Mucosa of stomach (tissue), 1 donor: ENCODE measurements around the gene HCK.
"Not testable (repeated sequence)": the region's sequence is repeated elsewhere in the genome, so short reads cannot be mapped to it uniquely, and the experiment has no call there.

Source experiments
- H3K27me3 ChIP-seq: one replicate; pipeline ENCODE4 v1.7.0; 2013; ENCODE audit warnings: mild to moderate bottlenecking, low read length; ENCODE audit not compliant: control insufficient read depth, insufficient read depth
- H3K36me3 ChIP-seq: one replicate; pipeline ENCODE4 v1.7.0; 2013; ENCODE audit warnings: low read length; ENCODE audit not compliant: control insufficient read depth, insufficient read depth
- H3K4me1 ChIP-seq: one replicate; pipeline ENCODE4 v1.7.0; 2013; ENCODE audit warnings: mild to moderate bottlenecking, low read length; ENCODE audit not compliant: control insufficient read depth, insufficient read depth
- H3K4me3 ChIP-seq: one replicate; pipeline ENCODE4 v1.7.0; 2013; ENCODE audit warnings: low read length
- H3K9ac ChIP-seq: one replicate; pipeline ENCODE4 v1.7.0; 2013; ENCODE audit warnings: mild to moderate bottlenecking, low read length, moderate library complexity
- H3K9me3 ChIP-seq: one replicate; pipeline ENCODE4 v1.7.0; 2013; ENCODE audit warnings: mild to moderate bottlenecking, low read length, moderate library complexity; ENCODE audit not compliant: control insufficient read depth
- donor health status: Pancreatic carcinoma.

The HCK gene

DNA sequence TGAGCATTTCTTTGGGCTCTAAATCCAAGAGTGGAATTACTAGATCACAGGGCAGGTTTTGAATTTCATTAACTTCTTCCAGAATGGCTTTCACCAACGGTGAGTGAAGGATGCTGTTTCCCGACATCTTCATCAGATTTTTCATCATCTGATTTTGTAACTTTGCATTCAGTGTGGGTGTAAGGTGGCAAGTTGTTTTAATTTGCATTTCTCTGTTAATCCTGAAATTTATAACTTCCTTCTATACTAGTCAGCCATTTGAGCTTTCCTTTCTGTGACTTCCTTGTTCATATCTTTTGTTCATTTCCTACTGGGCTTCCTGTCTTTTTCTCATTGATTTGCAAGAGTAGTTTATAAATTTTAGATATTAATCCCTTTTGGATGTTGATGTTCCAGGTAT, 18.7 kb upstream of the HCK start:
- no peak overlapping the region for H3K9ac ChIP-seq
- H3K36me3 ChIP-seq, result no peaks in the 10 kb centered on the region
- no peaks in the 10 kb centered on the region for H3K9me3 ChIP-seq
- peaks cover 8% of the 10 kb centered on the region for H3K4me1 ChIP-seq
- H3K27me3 ChIP-seq, result peaks cover 13% of the 10 kb centered on the region
- no peak overlapping the region for H3K4me3 ChIP-seq

DNA sequence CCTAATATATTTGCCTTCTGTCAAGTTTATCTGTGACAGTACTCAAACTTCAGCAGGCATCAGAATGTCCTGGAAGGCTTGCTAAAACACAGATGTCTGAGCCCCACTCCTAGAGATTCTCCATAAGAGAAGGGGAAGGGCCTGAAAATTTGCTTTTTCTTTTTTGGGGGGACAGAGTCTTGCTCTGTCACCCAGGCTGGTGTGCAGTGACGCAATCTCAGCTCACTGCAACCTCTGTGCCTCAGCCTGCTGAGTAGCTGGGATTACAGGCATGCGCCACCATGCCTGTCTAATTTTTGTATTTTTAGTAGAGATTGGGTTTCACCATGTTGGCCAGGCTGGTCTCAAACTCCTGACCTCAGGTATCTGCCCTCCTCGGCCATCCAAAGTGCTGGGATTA, 18.3 kb upstream of the HCK start:
- H3K9me3 ChIP-seq, H3K9ac ChIP-seq, H3K4me3 ChIP-seq, H3K4me1 ChIP-seq, H3K36me3 ChIP-seq: not testable (repeated sequence)
- peaks cover 13% of the 10 kb centered on the region for H3K27me3 ChIP-seq

DNA sequence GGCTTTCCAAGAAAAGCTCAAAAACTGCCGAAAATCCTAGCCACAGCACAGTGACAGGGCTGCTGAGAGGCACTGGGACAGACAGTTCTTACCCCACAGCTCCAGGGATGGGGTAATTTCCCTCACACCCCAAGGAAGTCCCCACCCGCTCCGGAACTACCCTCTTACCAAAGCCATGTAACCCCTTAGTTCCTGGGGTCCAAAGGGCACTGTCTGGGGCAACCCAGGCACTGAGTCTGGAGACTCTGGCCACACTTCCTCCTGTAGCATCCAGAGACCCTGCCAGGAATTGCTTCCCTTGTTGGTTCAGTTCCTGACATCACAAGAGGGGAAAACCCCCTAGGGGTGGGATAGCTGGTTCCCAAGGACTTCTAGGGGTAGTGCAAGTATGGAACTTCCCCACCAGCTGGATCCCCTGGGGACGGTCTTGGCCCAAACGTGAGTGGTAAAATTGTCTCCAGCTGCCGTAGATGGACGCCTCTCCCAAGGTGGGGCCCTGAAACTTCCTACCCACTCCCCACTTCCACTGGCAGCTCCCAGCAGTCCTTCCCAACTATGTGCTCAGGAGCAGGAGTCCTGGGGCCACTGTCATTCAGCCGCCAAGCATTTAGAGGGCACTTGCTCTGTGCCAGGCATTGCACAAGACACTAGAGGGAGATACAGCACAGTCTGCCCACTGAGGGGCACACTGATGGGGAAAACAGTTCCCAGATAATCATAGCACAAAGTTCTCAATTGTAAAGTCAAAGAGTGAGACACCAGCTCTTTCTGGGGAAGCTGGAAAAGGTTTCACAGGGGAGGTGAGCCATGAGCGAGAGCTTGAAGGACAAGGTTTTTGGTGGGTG, 17.2 kb upstream of the HCK start:
- H3K9ac ChIP-seq, result no peak overlapping the region
- peaks cover 8% of the 10 kb centered on the region for H3K4me1 ChIP-seq
- peaks cover 13% of the 10 kb centered on the region for H3K27me3 ChIP-seq

DNA sequence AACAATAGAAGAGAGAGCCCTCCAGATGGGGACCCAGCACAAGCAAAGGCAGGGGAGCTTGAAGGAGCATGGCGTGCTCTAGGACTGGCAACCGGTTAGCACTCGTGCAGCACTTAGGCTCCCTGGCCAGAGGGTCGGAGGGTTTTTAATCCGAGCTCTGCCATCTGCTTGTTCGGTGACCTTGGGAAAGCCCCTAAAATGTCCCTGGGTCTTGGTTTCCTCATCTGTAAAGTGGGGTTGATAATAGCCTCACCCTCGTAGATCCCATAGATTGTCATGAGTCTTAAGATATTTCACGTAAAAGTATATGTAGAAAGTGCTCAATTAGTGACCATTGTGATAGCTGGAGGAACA, 16.6 kb upstream of the HCK start:
- Histone ChIP-seq H3K36me3 (no peaks in the 10 kb centered on the region), H3K4me3 (no peak overlapping the region), H3K27me3 (peaks cover 13% of the 10 kb centered on the region)

More for the DNA sequence above, 17.2 kb upstream of the HCK start:
- Histone ChIP-seq H3K36me3 (no peaks in the 10 kb centered on the region), H3K9me3 (no peaks in the 10 kb centered on the region), H3K4me3 (no peak overlapping the region)

DNA sequence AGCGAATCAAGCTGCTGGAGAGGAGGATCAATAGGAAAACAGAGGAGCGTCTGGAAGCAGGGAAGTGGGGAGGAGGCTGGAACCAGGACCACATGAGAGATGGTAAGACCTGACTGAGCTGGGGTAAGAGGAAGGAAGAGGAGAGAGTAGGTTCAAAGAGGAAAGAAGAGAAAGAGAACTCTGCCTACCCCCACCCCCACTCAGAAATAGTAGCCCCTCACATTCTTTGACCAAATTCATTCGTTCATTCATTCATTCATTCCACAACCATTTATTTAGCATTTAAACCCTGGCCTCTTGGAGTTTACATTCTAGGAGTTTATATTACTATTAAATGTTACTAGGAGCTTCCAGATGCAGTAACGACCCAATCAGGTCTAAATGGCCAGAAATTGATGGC, 15.8 kb upstream of the HCK start:
- H3K27me3 ChIP-seq, result peaks cover 13% of the 10 kb centered on the region
- H3K4me3 ChIP-seq, result no peak overlapping the region
- H3K9ac ChIP-seq, result no peak overlapping the region
- H3K4me1 ChIP-seq, result peaks cover 5% of the 10 kb centered on the region
- H3K9me3 ChIP-seq, result no peaks in the 10 kb centered on the region
- H3K36me3 ChIP-seq, result no peaks in the 10 kb centered on the region

More for the DNA sequence above, 16.6 kb upstream of the HCK start:
- Histone ChIP-seq H3K4me1 (peaks cover 8% of the 10 kb centered on the region), H3K9me3 (no peaks in the 10 kb centered on the region), H3K9ac (no peak overlapping the region)

DNA sequence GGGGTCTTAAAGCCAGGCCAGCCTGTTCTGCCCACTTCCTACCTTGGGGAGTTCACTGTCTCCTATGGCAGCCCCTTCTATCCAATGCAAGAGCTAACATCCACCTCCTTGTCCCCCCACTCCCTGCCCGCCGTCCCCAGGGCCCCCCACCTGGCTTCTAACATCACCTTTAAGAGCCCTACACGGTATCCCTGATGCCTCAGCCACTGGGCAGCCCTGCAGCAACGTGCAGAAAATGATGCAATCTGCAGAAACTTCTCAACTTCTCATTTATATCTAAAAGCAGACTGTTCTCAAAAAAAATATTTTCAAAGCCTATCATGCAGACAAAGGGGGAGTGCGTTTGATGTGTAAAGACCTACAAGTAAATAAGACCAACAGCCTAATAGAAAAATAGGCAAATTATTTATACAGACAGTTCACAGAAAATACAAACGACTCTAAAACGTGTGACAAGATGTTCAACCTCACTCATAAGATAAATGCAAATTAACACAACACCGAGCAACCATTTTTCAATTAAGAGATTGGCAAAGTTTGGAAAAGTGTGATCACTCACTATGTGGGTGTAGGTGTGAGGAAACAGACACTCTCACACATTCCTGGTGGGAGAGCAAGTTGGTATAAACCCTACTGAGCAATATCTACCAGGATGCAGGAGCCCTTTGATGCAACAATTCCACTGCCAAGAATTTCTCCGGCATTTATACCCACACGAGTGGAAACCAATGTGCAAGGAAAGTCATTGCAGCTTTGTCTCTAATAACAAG, 15.1 kb upstream of the HCK start:
- no peaks in the 10 kb centered on the region for H3K4me1 ChIP-seq
- peaks cover 13% of the 10 kb centered on the region for H3K27me3 ChIP-seq
- H3K36me3 ChIP-seq, result no peaks in the 10 kb centered on the region
- H3K9ac ChIP-seq, result no peak overlapping the region
- H3K9me3 ChIP-seq, result no peaks in the 10 kb centered on the region
- no peak overlapping the region for H3K4me3 ChIP-seq

DNA sequence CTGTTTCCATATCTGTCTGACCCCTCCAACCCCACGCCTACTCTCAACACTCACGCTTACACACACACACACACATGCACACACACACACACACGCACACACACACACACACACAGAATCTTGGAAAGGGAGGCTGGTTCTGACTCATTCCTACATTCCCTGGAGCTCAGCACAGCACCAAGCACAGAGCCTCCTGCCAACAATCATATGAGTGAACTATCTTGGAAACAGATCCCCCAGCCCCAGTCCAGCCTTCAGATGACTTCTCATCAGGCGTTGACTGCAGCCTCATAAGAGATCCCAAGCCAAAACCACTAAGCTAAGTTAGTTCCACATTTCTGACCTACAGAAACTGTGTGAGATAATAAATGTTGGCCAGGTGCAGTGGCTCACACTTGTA, 14.1 kb upstream of the HCK start:
- Histone ChIP-seq H3K9me3 (no peaks in the 10 kb centered on the region), H3K4me3 (no peak overlapping the region), H3K36me3 (no peaks in the 10 kb centered on the region), H3K9ac (no peak overlapping the region), H3K4me1 (no peaks in the 10 kb centered on the region), H3K27me3 (peaks cover 13% of the 10 kb centered on the region)

DNA sequence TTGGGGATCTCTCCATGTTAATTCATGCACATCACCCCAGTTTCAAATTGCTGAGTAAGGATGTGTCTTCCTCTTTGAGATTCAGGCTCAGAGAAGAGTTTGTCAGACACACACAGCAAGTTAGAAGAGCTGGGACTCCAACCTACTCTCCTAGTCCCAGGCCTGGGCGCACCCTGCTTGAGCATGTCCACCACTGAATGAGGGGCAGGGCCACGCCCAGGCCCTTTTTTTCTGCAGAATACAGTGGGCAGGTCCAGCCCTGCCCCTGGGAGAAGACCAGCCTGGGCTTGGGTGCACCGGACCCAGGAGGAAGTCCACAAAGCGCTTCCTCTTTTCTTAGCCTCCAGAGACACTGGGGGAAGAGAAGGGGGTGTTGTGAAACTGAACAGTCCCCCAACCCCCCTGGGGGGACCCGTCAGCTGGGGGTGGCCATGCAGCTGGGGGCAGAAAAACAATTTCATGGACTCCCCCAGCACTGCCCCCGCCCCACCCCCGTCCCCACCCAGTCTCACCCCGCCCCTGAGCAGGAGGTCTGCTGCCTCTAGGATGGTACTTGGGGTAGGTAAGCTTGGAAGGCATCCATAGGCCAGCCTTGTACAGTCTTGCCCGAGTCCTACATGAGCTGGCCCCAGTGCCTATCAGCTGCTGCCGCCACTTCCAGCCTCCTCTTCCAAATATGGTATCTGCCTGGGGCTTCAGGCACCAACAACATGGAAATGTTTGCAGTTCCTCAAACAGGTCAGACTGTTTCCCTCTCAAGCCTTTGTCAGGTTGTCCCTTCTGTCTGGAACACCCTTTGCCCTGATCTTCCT, 11.7 kb upstream of the HCK start:
- no peak overlapping the region for H3K4me3 ChIP-seq
- no peaks in the 10 kb centered on the region for H3K36me3 ChIP-seq
- peaks cover under 1% of the 10 kb centered on the region for H3K27me3 ChIP-seq
- no peak overlapping the region for H3K9ac ChIP-seq
- no peaks in the 10 kb centered on the region for H3K4me1 ChIP-seq
- no peaks in the 10 kb centered on the region for H3K9me3 ChIP-seq

DNA sequence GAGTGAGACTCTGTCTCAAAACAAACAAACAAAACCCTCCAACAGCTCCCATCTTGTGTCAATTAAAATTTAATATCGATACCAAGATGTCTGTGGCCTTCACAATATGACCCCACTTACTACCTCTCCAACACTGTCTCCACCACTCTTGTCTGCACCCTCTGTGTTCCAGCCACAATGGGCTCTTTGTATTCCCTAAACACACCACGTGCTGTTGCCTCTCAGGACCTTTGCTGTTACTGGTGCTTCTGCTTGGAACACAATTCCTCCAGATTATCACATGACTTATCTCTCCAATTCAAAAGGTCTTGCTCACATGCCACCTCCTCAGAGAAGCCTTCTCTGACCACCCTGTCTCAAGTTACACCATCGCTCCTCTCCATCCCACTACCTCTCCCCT, 6.0 kb upstream of the HCK start:
- Histone ChIP-seq H3K9ac (no peak overlapping the region), H3K4me1 (no peaks in the 10 kb centered on the region), H3K36me3 (no peaks in the 10 kb centered on the region), H3K9me3 (no peaks in the 10 kb centered on the region), H3K4me3 (no peak overlapping the region), H3K27me3 (peaks cover 8% of the 10 kb centered on the region)

DNA sequence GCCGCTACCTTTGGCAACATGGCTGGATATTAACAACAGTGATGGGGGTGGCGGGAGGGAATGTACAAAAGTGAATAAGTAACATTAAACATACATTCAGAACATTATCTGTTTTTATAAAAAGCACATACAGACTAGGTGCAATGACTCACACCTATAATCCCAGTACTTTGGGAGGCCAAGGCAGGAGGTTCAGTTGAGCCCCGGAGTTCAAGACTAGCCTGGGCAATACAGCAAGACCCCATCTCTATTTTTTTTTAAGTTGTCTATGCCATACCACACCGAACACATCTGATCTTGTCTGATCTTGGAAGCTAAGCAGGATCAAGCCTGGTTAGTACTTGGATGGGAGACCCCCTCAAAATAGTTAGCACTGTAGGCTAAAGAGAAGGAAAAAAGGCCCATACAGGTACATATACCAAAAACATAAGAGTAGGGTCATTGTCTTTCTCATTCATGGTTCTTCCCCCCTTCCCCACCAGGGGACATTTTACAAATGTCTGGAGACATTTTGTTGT, 1.7 kb upstream of the HCK start:
- peaks cover 36% of the 10 kb centered on the region for H3K27me3 ChIP-seq
- no peak overlapping the region for H3K9ac ChIP-seq
- no peaks in the 10 kb centered on the region for H3K9me3 ChIP-seq
- H3K36me3 ChIP-seq, result no peaks in the 10 kb centered on the region
- peaks cover 6% of the 10 kb centered on the region for H3K4me1 ChIP-seq
- no peak overlapping the region for H3K4me3 ChIP-seq

DNA sequence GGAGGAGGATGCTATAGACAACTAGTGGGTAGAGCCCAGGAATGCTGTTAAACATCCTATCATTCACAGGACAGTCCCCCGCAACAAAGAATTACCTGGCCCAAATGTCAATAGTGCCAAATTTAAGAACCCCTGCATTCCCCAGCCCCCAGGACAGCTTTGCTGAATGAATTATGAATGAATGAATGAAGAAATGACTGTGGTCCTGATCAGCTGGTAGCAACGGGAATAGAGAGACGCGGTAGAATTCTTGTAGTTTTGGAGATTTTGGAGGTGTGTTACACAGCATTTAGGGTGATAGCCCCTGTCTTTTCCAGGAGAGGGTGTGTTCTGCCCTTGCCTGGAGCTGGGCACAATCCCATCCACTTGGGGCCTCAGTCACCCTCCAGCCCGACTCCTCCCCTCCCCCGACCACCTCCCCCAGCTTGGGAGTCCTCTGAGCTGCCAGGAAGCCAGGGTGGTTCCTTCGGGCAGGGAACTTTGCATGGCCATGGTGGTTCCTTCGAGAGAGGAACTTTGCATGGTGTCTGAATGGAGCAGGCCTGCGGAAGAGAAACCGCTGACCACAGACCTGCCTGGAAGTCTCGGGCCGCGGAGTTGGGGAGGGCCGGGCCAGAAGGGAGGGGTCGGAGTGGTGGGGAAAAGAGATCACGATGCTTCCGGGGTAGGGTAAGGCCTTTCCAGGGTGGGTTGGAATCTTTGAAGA, 1.0 kb upstream of the HCK start:
- Histone ChIP-seq H3K36me3 (no peaks in the 10 kb centered on the region), H3K27me3 (peaks cover 36% of the 10 kb centered on the region), H3K9me3 (no peaks in the 10 kb centered on the region), H3K9ac (no peak overlapping the region), H3K4me1 (peaks cover 6% of the 10 kb centered on the region), H3K4me3 (no peak overlapping the region)
